CD4-positive, alpha-beta T cell treated with Interferon alpha-2 for 1 hour (primary cell): Measurements from ENCODE around the gene HELT.
"Not testable (repeated sequence)": the region's sequence is repeated elsewhere in the genome, so short reads cannot be mapped to it uniquely, and the experiment has no call there.

Experiments used
- DNase-seq, 2 donors: peaks; one replicate each; pipeline ENCODE4 v3.0.0-alpha.2; 2020 to 2022

HELT gene

GRCh38 chr4:185017964-185018772 lies at the start of gene HELT:
TSS of gene HELT (plus strand) at chr4:185018490. CDS start at chr4:185018929, 439 bp downstream.
- no peak for DNase-seq

- DNase-seq, result no peak
These were observed 49.5 kb upstream of the HELT start for GRCh38 chr4:184968784-184969201.

GRCh38 chr4:184969610-184970009 lies 48.7 kb upstream of the HELT start:
- DNase-seq, result no peak

GRCh38 chr4:184972991-184973390 lies 45.3 kb upstream of the HELT start:
- no peak for DNase-seq

GRCh38 chr4:184976348-184976747 lies 41.9 kb upstream of the HELT start:
- DNase-seq, result not testable (repeated sequence)

- no peak for DNase-seq
These were observed 40.5 kb upstream of the HELT start for GRCh38 chr4:184977747-184978146.

GRCh38 chr4:184978211-184978610 lies 40.1 kb upstream of the HELT start:
- DNase-seq, result no peak

GRCh38 chr4:184979461-184980124 lies 38.7 kb upstream of the HELT start:
- no peak for DNase-seq

GRCh38 chr4:184980261-184980660 lies 38.0 kb upstream of the HELT start:
- no peak for DNase-seq

- peak; percentile 60 to 63 for DNase-seq
These were observed 34.5 kb upstream of the HELT start for GRCh38 chr4:184983672-184984356.

- no peak for DNase-seq
These were observed 30.7 kb upstream of the HELT start for GRCh38 chr4:184987493-184988031.

GRCh38 chr4:184988611-184989010 lies 29.7 kb upstream of the HELT start:
- no peak for DNase-seq

- not testable (repeated sequence) for DNase-seq
These were observed 29.0 kb upstream of the HELT start for GRCh38 chr4:184989283-184989682.

- DNase-seq, result not testable (repeated sequence)
These were observed 28.2 kb upstream of the HELT start for GRCh38 chr4:184990131-184990530.

GRCh38 chr4:184991860-184992259 lies 26.4 kb upstream of the HELT start:
- no peak for DNase-seq

GRCh38 chr4:184992422-184992821 lies 25.9 kb upstream of the HELT start:
- DNase-seq, result no peak

- no peak for DNase-seq
These were observed 25.0 kb upstream of the HELT start for GRCh38 chr4:184993247-184993646.

- no peak for DNase-seq
These were observed 24.2 kb upstream of the HELT start for GRCh38 chr4:184994010-184994622.

- DNase-seq, result no peak
These were observed 23.7 kb upstream of the HELT start for GRCh38 chr4:184994623-184995010.

GRCh38 chr4:184997656-184998055 lies 20.6 kb upstream of the HELT start:
- not testable (repeated sequence) for DNase-seq

GRCh38 chr4:185002784-185003183 lies 15.5 kb upstream of the HELT start:
- no peak for DNase-seq

GRCh38 chr4:185003596-185004351 lies 14.5 kb upstream of the HELT start:
- DNase-seq, result no peak
